HG03097 (cell line): Measurements from ENCODE around the gene LARP1B.
"Not testable (repeated sequence)": the region's sequence is repeated elsewhere in the genome, so short reads cannot be mapped to it uniquely, and the experiment has no call there.

Experiments used
- ATAC-seq: cut with Tn5 transposase; IDR thresholded peaks from one replicate; pipeline ENCODE4 v1.9.1; 2021; ENCODE audit not compliant: unreplicated experiment, low FRiP score

The LARP1B gene

DNA sequence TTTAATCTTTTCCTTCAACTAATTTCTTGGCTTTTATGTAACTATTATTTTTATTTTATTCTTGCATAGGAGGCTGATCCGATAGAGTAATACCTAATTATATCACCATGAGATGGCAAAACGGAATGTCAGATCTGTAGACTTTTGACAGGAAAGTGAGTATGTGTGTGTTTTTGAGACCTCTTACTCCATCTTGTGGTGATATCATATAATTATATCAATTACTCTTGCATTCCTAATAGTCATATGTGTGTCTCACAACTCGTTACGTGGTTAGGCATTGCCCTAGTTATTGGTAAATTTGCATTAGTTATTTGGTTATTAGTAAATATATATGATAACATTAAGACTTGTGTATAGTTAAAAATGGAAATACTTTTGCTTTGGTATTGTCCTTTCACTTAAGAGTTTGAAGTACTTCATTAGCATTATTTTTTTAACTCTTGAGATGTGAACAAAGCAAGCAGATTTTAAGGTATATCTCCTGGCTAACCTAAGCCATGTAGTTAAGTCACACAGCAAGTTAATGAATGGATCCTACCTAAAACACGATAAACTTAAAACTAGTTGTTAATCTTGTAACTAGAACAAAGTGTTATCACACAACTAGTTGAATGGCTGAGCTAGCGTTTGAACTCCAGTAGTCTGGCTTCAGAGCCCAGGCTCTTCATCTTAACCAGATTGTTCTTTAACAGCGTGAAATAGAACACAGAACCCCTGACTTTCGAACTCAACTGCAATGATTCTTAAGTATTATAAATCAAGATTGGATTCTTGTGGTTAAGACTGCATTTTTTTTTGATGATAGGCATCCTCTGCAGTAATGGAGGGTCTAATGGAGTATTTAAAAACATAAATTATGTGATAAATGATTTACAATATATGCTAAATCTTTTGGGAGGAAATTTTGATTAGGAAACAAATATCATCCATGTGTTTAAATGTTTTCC, 159.4 kb downstream of the LARP1B start:
- ATAC-seq: no peak

DNA sequence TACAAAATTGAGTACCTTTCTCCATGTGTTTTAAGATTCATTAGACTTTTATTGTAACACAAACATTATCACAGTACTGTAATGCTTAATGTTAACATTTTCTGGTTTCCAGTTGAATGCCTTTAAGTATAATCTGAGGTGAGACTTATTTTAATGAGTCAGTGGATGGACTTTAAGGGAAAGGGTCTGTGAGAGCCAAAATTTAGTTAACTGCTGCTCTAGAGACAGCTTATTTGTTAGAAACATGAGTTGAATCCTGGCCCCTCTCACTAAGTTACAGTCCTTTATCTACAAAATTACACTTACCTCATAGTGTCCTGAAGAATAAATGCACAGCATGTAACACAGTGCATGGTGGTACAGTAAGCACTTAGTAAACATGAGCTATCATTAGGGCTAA, 160.5 kb downstream of the LARP1B start:
- ATAC-seq: no peak

DNA sequence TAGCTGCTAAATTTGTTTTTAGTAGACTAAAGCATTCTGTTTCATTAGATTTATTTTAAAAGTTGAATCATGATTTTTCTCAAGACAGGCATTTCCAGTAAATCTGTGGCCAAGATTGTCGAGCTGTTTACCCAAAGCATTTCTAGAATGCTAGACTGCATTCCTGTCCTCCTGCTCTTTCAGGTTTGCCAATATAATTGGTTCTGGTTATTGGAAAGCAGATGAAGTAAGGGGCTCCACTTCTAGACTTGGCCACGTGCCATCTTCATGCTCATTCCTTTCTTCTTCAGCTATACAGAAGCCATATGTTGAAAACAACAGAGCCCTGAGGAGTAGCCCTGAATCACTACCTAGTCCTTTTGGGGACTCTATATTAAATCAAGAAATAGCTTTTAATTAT, 164.0 kb downstream of the LARP1B start:
- ATAC-seq: no peak

- no peak for ATAC-seq
Observed at GRCh38 chr4:128227991-128228571, 167.0 kb downstream of the LARP1B start.

DNA sequence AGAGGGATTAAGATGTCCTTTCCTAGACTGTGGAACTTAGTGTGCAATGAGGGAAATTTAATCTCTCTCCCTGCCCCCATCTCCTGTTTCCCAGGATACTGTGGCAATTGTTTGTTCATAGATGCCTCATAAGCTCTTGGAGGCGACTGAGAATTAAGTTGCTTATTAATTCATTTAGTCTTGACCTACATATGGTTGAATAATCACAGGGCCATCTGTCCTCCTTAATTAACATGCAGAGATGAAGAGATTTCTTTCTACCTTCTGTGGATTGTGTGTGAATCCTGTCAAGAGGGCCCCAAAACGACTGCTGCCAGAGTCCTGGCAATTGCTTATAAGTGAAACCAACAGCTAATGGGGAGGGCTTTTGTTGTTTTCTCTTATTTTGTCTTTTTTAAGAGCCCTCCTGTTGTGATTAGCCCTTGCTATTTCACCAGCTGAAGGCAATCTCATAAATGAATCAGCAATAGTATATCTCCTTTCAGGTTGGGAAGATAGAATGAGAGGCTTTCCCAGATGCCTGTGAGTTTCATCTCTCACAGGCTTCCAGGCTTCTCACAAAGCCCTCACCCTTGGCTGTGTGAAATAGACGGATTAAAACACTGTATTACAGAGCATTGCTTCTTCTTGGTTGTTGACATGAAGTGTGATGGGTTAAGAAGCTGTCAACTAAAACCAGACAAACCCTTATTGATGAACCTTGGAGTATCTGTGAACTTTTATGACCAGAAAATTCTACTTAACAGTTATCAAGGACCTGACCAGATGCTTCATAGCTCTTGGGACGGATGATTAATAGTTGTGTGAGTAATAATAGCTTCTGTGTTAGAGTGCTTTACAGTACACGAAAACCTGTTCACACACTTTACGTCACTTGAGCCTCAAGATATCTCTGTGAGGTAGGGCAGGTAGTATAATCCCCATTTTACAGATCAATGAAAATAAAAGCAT, 168.0 kb downstream of the LARP1B start:
- no peak for ATAC-seq

- ATAC-seq: no peak
Observed at GRCh38 chr4:128232719-128233118, 171.6 kb downstream of the LARP1B start.

DNA sequence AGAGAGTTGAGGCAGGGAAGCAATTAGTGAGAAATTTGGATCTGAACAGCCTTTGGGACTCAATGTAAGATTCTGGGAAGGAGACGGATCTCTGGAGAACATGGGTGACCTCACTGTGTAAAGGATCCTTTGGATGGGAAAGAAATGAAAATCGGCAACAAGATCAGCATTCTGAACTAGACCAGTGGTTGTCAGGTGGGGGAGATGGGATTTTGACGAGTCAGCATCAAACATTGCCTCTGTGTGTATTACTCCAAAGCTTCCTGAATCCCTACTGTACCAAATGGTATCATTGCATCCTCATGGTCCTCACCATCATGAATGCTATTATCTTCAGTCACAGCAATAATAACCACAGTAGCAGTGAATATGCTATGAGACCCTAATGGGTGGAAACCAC, 173.7 kb downstream of the LARP1B start:
- ATAC-seq: no peak

DNA sequence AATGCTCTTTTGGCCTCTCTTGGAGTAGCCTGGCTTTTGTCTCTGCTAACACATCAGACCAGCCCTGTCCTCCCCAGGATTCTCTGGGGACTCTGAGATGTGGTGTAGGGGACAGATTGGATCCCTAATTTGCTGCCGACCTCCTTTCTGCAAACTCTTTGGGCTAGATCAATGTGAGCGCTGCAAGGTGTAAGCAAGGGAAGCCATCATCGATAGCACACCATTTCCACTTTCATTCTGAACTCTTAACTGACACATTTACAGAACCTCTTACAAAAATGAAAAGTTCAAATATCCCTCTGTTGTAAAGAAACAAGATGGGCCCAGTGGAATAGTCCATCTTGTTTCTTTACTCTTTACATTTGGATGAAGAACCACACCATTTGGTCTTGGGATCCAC, 179.9 kb downstream of the LARP1B start:
- no peak for ATAC-seq

GRCh38 chr4:128241425-128241913, 180.4 kb downstream of the LARP1B start:
- ATAC-seq: no peak

DNA sequence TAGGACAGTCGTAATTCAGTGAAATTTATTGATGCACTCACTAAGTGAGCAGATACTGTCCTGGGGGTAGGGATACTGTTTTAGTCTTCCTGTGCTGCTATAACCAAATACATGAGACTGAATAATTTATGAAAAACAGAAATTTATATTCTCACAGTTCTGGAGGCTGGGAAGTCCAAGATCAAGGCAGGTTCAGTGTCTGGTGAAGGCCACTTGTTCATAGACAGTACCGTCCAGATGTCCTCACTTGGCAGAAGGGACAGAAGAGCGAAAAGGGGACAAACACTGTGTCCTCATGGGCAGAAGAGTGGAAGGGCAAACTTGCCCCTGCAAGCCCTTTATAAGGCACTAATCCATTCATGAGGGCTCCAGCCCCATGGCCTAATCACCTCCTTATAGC, 180.9 kb downstream of the LARP1B start:
- ATAC-seq: no peak

- no peak for ATAC-seq
Observed at GRCh38 chr4:128242601-128243000, 181.5 kb downstream of the LARP1B start.

- ATAC-seq: no peak
Observed at GRCh38 chr4:128244379-128244778, 183.3 kb downstream of the LARP1B start.

GRCh38 chr4:128245391-128245790, 184.3 kb downstream of the LARP1B start:
- not testable (repeated sequence) for ATAC-seq

GRCh38 chr4:128247906-128248305, 186.8 kb downstream of the LARP1B start:
- ATAC-seq: no peak

- ATAC-seq: no peak
Observed at GRCh38 chr4:128249787-128250668, 188.9 kb downstream of the LARP1B start.

- ATAC-seq: no peak
Observed at GRCh38 chr4:128255906-128256305, 194.8 kb downstream of the LARP1B start.

DNA sequence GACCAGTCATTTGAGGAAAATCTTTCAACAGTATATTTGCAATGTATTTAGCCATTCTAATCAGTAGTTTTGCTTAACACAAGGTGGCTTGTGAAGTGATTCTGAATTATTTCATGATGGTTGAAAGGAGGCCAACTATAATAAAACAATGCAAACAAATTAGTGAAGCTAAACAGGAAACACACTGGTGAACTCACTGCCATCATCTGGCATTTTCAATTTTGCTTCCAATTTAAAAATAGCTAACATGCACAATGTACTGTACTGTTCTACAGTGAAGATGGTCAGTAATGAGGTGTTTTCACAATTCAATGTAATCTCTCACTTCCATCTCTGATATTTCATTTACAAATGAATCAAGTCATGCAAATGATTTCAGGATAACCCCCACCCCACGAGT, 195.4 kb downstream of the LARP1B start:
- ATAC-seq: no peak

GRCh38 chr4:128258166-128258565, 197.1 kb downstream of the LARP1B start:
- not testable (repeated sequence) for ATAC-seq

DNA sequence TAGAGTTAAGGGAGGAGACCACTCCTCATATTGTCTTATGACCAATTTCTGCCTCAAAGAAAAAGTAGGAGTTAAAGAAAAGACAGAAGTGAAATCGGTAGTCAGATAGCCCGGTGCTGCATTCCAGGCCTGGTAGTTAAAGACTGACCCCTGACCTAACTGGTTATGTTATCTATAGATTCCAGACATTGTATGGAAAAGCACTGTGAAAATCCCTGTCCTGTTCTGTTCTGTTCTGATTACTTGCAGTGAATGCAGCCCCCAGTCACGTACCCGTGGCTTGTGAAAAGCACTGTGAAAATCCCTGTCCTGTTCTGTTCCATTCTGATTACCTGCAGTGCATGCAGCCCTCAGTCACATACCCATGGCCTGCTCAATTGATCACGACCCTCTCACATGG, 198.8 kb downstream of the LARP1B start:
- not testable (repeated sequence) for ATAC-seq
